ENCODE measurements around the gene BGLAP. TPM values are rescaled to one million over a fixed set of nuclear protein-coding genes. Genes with fewer than 3 reads are reported as not detected.

Gene BGLAP
- total RNA-seq, 1 experiment from 2014 or later, result 1.4 TPM

DNA sequence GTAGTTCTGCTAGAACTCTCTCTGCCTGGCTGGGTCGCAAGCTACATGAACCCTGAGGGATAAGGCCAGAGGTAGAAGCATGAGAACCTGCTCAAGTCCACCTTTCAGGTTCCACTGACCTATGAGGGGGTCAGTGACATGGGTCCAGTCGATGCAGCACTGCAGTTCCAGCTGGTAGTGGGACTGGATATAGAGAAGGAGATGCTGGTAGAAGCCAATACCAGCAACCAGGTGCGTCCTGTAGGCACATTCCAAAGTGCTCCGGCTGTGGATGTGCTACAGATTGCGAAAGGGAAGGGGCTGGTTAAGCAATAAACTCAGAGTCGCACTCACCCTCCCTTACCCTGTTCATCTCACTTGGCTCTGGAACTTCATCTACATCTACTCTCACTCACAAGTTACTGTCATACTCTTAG is 35.0 kb downstream of the BGLAP start:
- H3K4me2 ChIP-seq (ENCODE audit: low read length), result no peak overlapping the region
- intact Hi-C loops (cut with micrococcal nuclease), result no loop called here
- H3K36me3 ChIP-seq (ENCODE audit: control insufficient read depth in 1 of 2, insufficient read depth in 2 of 2, low read length in 2 of 2), result peaks cover 65 to 78% of the 10 kb centered on the region in 2 experiments
- ATAC-seq (no peak), DNase-seq (ENCODE audit: low read depth, low spot score) (no peak)
- no peaks in the 10 kb centered on the region for H3K27me3 ChIP-seq (ENCODE audit: insufficient read depth, low read length)
- BruUV-seq (replicated peaks), result no TSS peak
- ChIA-PET RAD21 (ENCODE audit: low non-redundant PET in 1 of 2, low total read pairs in 2 of 2, uncharacterized antibody in 2 of 2, unreplicated experiment in 2 of 2) (no interaction called here), POLR2A (no interaction called here), CTCF (no interaction called here)
- peaks cover 10% of the 10 kb centered on the region; the same call in 1 of the 2 replicates for H4K20me1 ChIP-seq (ENCODE audit: insufficient read depth)
- peaks cover 11 to 13% of the 10 kb centered on the region in 2 experiments for H3K4me1 ChIP-seq (ENCODE audit: control insufficient read depth in 1 of 2, insufficient read depth in 2 of 2, low read length in 2 of 2)
- no peak overlapping the region for H3K27ac ChIP-seq (ENCODE audit: low read depth, low read length)
- H2AFZ ChIP-seq (ENCODE audit: low read depth, low read length, poor library complexity, severe bottlenecking), result no peak overlapping the region
- H3K9me2 ChIP-seq (ENCODE audit: insufficient read depth), result no peaks in the 10 kb centered on the region
- H3K4me3 ChIP-seq (replicated peaks in 1 of 2; ENCODE audit: low read depth in 1 of 2, low read length in 2 of 2), result no peak overlapping the region
- H3K9ac ChIP-seq (ENCODE audit: low read length), result no peak overlapping the region
- peaks cover 46% of the 10 kb centered on the region for H3K79me2 ChIP-seq (ENCODE audit: insufficient read depth, low read length)
- TF ChIP-seq ATF3 (IDR thresholded peaks at IDR 0.05) (no peak), POLR2AphosphoS5 (IDR thresholded peaks at IDR 0.05; ENCODE audit: low read depth, low read length) (no peak), EGR1 (IDR thresholded peaks at IDR 0.05; ENCODE audit: low read depth) (no peak), EZH2phosphoT487 (IDR thresholded peaks at IDR 0.05; ENCODE audit: borderline replicate concordance) (no peak), TCF7L2 (IDR thresholded peaks at IDR 0.05; ENCODE audit: borderline replicate concordance, extremely low read depth, insufficient read depth, insufficient read length) (no peak), ZFX (IDR thresholded peaks at IDR 0.05) (no peak), SRF (IDR thresholded peaks at IDR 0.05; ENCODE audit: low read depth) (no peak), EZH2 (IDR thresholded peaks at IDR 0.05) (no peak), ZBTB33 (IDR thresholded peaks at IDR 0.05; ENCODE audit: extremely low read depth, insufficient replicate concordance, low read length) (no peak), RAD21 (IDR thresholded peaks at IDR 0.05; ENCODE audit: low read depth) (no peak), CBX3 (IDR thresholded peaks at IDR 0.05; ENCODE audit: low read depth) (no peak), POLR2A (IDR thresholded peaks at IDR 0.05; ENCODE audit: borderline replicate concordance, extremely low read depth, insufficient read depth, insufficient read length) (no peak), JUND (IDR thresholded peaks at IDR 0.05) (no peak), ELF1 (IDR thresholded peaks at IDR 0.05; ENCODE audit: borderline replicate concordance, low read depth) (no peak)
- TF ChIP-seq, protein P1, sequence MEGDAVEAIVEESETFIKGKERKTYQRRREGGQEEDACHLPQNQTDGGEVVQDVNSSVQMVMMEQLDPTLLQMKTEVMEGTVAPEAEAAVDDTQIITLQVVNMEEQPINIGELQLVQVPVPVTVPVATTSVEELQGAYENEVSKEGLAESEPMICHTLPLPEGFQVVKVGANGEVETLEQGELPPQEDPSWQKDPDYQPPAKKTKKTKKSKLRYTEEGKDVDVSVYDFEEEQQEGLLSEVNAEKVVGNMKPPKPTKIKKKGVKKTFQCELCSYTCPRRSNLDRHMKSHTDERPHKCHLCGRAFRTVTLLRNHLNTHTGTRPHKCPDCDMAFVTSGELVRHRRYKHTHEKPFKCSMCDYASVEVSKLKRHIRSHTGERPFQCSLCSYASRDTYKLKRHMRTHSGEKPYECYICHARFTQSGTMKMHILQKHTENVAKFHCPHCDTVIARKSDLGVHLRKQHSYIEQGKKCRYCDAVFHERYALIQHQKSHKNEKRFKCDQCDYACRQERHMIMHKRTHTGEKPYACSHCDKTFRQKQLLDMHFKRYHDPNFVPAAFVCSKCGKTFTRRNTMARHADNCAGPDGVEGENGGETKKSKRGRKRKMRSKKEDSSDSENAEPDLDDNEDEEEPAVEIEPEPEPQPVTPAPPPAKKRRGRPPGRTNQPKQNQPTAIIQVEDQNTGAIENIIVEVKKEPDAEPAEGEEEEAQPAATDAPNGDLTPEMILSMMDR (IDR thresholded peaks at IDR 0.05 in 2 of 3, conservative IDR thresholded peaks at IDR 0.05 in 1 of 3; ENCODE audit: borderline replicate concordance in 1 of 3, insufficient read depth in 1 of 3, low read depth in 2 of 3, low read length in 2 of 3), result no peak
- TF ChIP-seq, protein P2, sequence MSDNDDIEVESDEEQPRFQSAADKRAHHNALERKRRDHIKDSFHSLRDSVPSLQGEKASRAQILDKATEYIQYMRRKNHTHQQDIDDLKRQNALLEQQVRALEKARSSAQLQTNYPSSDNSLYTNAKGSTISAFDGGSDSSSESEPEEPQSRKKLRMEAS (IDR thresholded peaks at IDR 0.05), result no peak
- no peaks in the 10 kb centered on the region for H3K9me3 ChIP-seq (ENCODE audit: control insufficient read depth in 1 of 2, insufficient read depth in 1 of 2, low read depth in 1 of 2, low read length in 2 of 2)
